H1 (cell line): ENCODE measurements around the gene NSG2. TPM values are rescaled to one million over a fixed set of nuclear protein-coding genes. Genes with fewer than 3 reads are reported as not detected.
A peak's percentile ranks its signal among the peaks of the same experiment; 100 is the strongest.

Source experiments
- CTCF ChIA-PET: fragments of 300-600 bp; sonication (Branson Sonifier 250); formaldehyde crosslinking; loops from one replicate; lab custom pipeline; 2021; ENCODE audit not compliant: partially characterized antibody; lab: Charles Lee
- POLR2A ChIA-PET: fragments of 300-600 bp; sonication (Branson Sonifier 250); formaldehyde crosslinking; loops from one replicate; lab custom pipeline; 2021; ENCODE audit warnings: inconsistent platforms; ENCODE audit not compliant: partially characterized antibody; lab: Charles Lee
- DNase-seq, 2 experiments: peaks; one replicate each; pipeline versions ENCODE4 v3.0.0 to v3.0.0-alpha.2; 2010 to 2022; ENCODE audit warnings: low spot score in 2 of 2, low read depth in 1 of 2, mixed read lengths in 1 of 2
- FAIRE-seq: peaks from 2 replicates; lab custom pipeline; 2011; peaks lifted over from hg19 to GRCh38; lab: Jason Lieb, UNC
- H2AFZ ChIP-seq: 2 replicates; pipeline ENCODE4 v1.8.1; 2012; ENCODE audit warnings: low read length, inconsistent platforms
- H2AK5ac ChIP-seq: 2 replicates; pipeline ENCODE4 v1.6.1; 2013; ENCODE audit warnings: low read depth, low read length
- H2BK120ac ChIP-seq: replicated peaks from 2 replicates; pipeline ENCODE3; 2013; ENCODE audit warnings: low read depth, low read length, inconsistent platforms
- H2BK12ac ChIP-seq: 2 replicates; pipeline ENCODE4 v1.6.1; 2013; ENCODE audit warnings: low read depth, low read length
- H2BK15ac ChIP-seq: 2 replicates; pipeline ENCODE4 v1.6.1; 2013; ENCODE audit warnings: low read length
- H2BK20ac ChIP-seq: 2 replicates; pipeline ENCODE4 v1.6.1; 2013; ENCODE audit warnings: low read length
- H2BK5ac ChIP-seq: 2 replicates; pipeline ENCODE4 v1.6.1; 2013; ENCODE audit warnings: low read depth, low read length
- H3K14ac ChIP-seq: 2 replicates; pipeline ENCODE4 v1.6.1; 2013; ENCODE audit warnings: inconsistent platforms; ENCODE audit not compliant: insufficient read length
- H3K18ac ChIP-seq: 2 replicates; pipeline ENCODE4 v1.6.1; 2013; ENCODE audit warnings: low read length; ENCODE audit errors: extremely low read depth
- H3K23ac ChIP-seq: 2 replicates; pipeline ENCODE4 v1.6.1; 2013; ENCODE audit warnings: inconsistent platforms; ENCODE audit not compliant: insufficient read length
- H3K23me2 ChIP-seq: 2 replicates; pipeline ENCODE4 v1.6.1; 2013; ENCODE audit warnings: low read depth, low read length
- H3K27ac ChIP-seq: 2 replicates; pipeline ENCODE4 v1.6.1; 2011; ENCODE audit warnings: low read depth, low read length, inconsistent platforms
- H3K27me3 ChIP-seq, 4 experiments: replicated peaks in 1 of 4; 1 replicate in 1 of 4; 2 replicates in 3 of 4; pipeline versions ENCODE4 v1.6.1 to v1.8.1; 2011 to 2013; ENCODE audit warnings: low read length in 3 of 4, mild to moderate bottlenecking in 3 of 4, inconsistent platforms in 2 of 4, mixed read lengths in 2 of 4, moderate library complexity in 1 of 4; ENCODE audit not compliant: control insufficient read depth in 3 of 4, insufficient read depth in 3 of 4; ENCODE audit errors: extremely low read depth in 1 of 4
- H3K36me3 ChIP-seq, 4 experiments: 2 replicates each; pipeline versions ENCODE4 v1.6.1 to v1.8.1; 2011 to 2013; ENCODE audit warnings: mild to moderate bottlenecking in 4 of 4, low read length in 3 of 4, moderate library complexity in 2 of 4, control low read depth in 1 of 4, inconsistent platforms in 1 of 4; ENCODE audit not compliant: insufficient read depth in 4 of 4, control insufficient read depth in 2 of 4
- H3K4ac ChIP-seq: replicated peaks from 2 replicates; pipeline ENCODE3; 2013; ENCODE audit warnings: low read length, low read depth, mixed read lengths, inconsistent platforms; ENCODE audit not compliant: insufficient read length
- H3K4me1 ChIP-seq, 4 experiments: replicated peaks in 1 of 4; 1 replicate in 1 of 4; 2 replicates in 3 of 4; pipeline versions ENCODE4 v1.6.1 to v1.8.1; 2011 to 2013; ENCODE audit warnings: low read length in 3 of 4, inconsistent platforms in 2 of 4, mixed read lengths in 1 of 4; ENCODE audit not compliant: insufficient read depth in 4 of 4, control insufficient read depth in 3 of 4
- H3K4me2 ChIP-seq, 2 experiments: 2 replicates each; pipeline versions ENCODE4 v1.6.1 to v1.8.1; 2011 to 2013; ENCODE audit warnings: low read depth in 2 of 2, low read length in 2 of 2, control low read depth in 1 of 2, inconsistent platforms in 1 of 2, mild to moderate bottlenecking in 1 of 2; ENCODE audit not compliant: insufficient read depth in 1 of 2
- H3K4me3 ChIP-seq, 4 experiments: fragments of 200-600, 300-600 bp in 1 of 4; sonication (generic), shearing (Covaris generic), sonication (Bioruptor Twin) in 1 of 4; 2 replicates each; pipeline versions ENCODE4 v1.5.1 to v1.8.1; 2011 to 2016; ENCODE audit warnings: low read length in 4 of 4, low read depth in 3 of 4, control low read depth in 2 of 4, inconsistent platforms in 2 of 4, mild to moderate bottlenecking in 2 of 4, mixed read lengths in 1 of 4, moderate library complexity in 1 of 4; ENCODE audit not compliant: insufficient read depth in 2 of 4; ENCODE audit errors: extremely low read depth in 1 of 4
- H3K56ac ChIP-seq: replicated peaks from 2 replicates; pipeline ENCODE3; 2013; ENCODE audit warnings: low read depth, mild to moderate bottlenecking, mixed read lengths, low read length, inconsistent platforms; ENCODE audit not compliant: insufficient read length
- H3K79me1 ChIP-seq: 2 replicates; pipeline ENCODE4 v1.6.1; 2013; ENCODE audit warnings: low read depth, low read length, control low read depth
- H3K79me2 ChIP-seq, 2 experiments: 2 replicates each; pipeline versions ENCODE4 v1.6.1 to v1.8.1; 2012 to 2013; ENCODE audit warnings: low read length in 2 of 2, mild to moderate bottlenecking in 2 of 2, inconsistent platforms in 1 of 2; ENCODE audit not compliant: insufficient read depth in 2 of 2, control insufficient read depth in 1 of 2
- H3K9ac ChIP-seq, 4 experiments: replicated peaks in 1 of 4; 1 replicate in 1 of 4; 2 replicates in 3 of 4; pipeline versions ENCODE4 v1.6.1 to v1.8.1; 2011 to 2013; ENCODE audit warnings: low read depth in 3 of 4, low read length in 3 of 4, control low read depth in 2 of 4, mild to moderate bottlenecking in 2 of 4, moderate library complexity in 2 of 4, inconsistent platforms in 1 of 4; ENCODE audit errors: extremely low read depth in 1 of 4
- H3K9me3 ChIP-seq, 2 experiments: 2 replicates each; pipeline versions ENCODE4 v1.6.1 to v1.8.1; 2012 to 2013; ENCODE audit warnings: mild to moderate bottlenecking in 2 of 2, moderate library complexity in 2 of 2, control low read depth in 1 of 2, inconsistent platforms in 1 of 2, low read depth in 1 of 2, low read length in 1 of 2, mixed read lengths in 1 of 2; ENCODE audit not compliant: insufficient read depth in 2 of 2
- H4K20me1 ChIP-seq, 2 experiments: replicated peaks in 1 of 2; 2 replicates each; pipeline versions ENCODE3 to v1.8.1; 2011 to 2013; ENCODE audit warnings: inconsistent platforms in 2 of 2, low read length in 2 of 2, mild to moderate bottlenecking in 1 of 2; ENCODE audit not compliant: insufficient read depth in 2 of 2, control insufficient read depth in 1 of 2
- H4K5ac ChIP-seq: 2 replicates; pipeline ENCODE4 v1.6.1; 2013; ENCODE audit warnings: low read length, low read depth, mixed read lengths, inconsistent platforms; ENCODE audit not compliant: insufficient read length
- H4K8ac ChIP-seq: 2 replicates; pipeline ENCODE4 v1.8.0; 2013; ENCODE audit warnings: mild to moderate bottlenecking, moderate library complexity, low read length, inconsistent platforms; ENCODE audit not compliant: insufficient read depth; ENCODE audit errors: extremely low read depth
- H4K91ac ChIP-seq: replicated peaks from 2 replicates; pipeline ENCODE3; 2013; ENCODE audit warnings: low read length, mixed read lengths, inconsistent platforms; ENCODE audit not compliant: insufficient read length
- BCL11A ChIP-seq, 2 experiments: IDR thresholded peaks; one replicate each; pipeline ENCODE4 v1.6.1; 2011; ENCODE audit warnings: low read depth in 2 of 2, low read length in 2 of 2, mild to moderate bottlenecking in 2 of 2
- CBX5 ChIP-seq: fragments of 300-800, 300-1000 bp; sonication (generic); IDR thresholded peaks from 2 replicates; pipeline ENCODE4 v1.7.1; 2016; ENCODE audit warnings: antibody characterized with exemption, low read length, low read depth
- GABPA ChIP-seq: IDR thresholded peaks from 2 replicates; pipeline ENCODE4 v1.6.1; 2011; ENCODE audit warnings: mild to moderate bottlenecking, low read length, moderate library complexity, borderline replicate concordance; ENCODE audit not compliant: insufficient read depth
- HDAC2 ChIP-seq, 2 experiments: fragments of 300-600 bp in 1 of 2; sonication (generic) in 1 of 2; IDR thresholded peaks; 2 replicates each; pipeline ENCODE4 v1.6.1; 2011 to 2012; ENCODE audit warnings: low read depth in 2 of 2, low read length in 2 of 2, mild to moderate bottlenecking in 2 of 2, moderate library complexity in 2 of 2, borderline replicate concordance in 1 of 2, inconsistent platforms in 1 of 2
- NANOG ChIP-seq: IDR thresholded peaks from 2 replicates; pipeline ENCODE4 v1.6.1; 2011; ENCODE audit warnings: low read length, low read depth, mild to moderate bottlenecking, inconsistent platforms; ENCODE audit not compliant: insufficient read depth, poor library complexity, severe bottlenecking
- RFX5 ChIP-seq: IDR thresholded peaks from 2 replicates; pipeline ENCODE4 v1.6.1; 2011; ENCODE audit warnings: low read depth, low read length, improper control_type of control experiment, borderline replicate concordance
- RNF2 ChIP-seq: fragments of 200-900, 300-1000 bp; sonication (generic); IDR thresholded peaks from 2 replicates; pipeline ENCODE4 v1.7.1; 2016; ENCODE audit warnings: borderline replicate concordance, low read depth, mild to moderate bottlenecking, antibody characterized with exemption, low read length; ENCODE audit not compliant: poor library complexity, severe bottlenecking; ENCODE audit errors: missing control alignments
- SP1 ChIP-seq: IDR thresholded peaks from 2 replicates; pipeline ENCODE4 v1.6.1; 2011; ENCODE audit warnings: low read depth, low read length
- SP4 ChIP-seq: IDR thresholded peaks from 2 replicates; pipeline ENCODE4 v1.6.1; 2012; ENCODE audit warnings: low read length, inconsistent platforms
- SRF ChIP-seq: IDR thresholded peaks from 2 replicates; pipeline ENCODE4 v1.6.1; 2011; ENCODE audit warnings: mild to moderate bottlenecking, low read depth, low read length, moderate library complexity
- TAF1 ChIP-seq: IDR thresholded peaks from 2 replicates; pipeline ENCODE4 v1.6.1; 2011; ENCODE audit warnings: mild to moderate bottlenecking, low read depth, low read length
- TAF7 ChIP-seq: optimal IDR thresholded peaks from 2 replicates; pipeline ENCODE3; 2011; ENCODE audit warnings: low read depth, mild to moderate bottlenecking, inconsistent platforms, low read length, moderate library complexity, borderline replicate concordance
- WGBS, 2 experiments: shearing (Covaris generic) in 1 of 2; methylation state at CpG; one replicate each; pipeline versions ENCODE4 v1.1.6 to v1.1.7; 2013 to 2015; ENCODE audit warnings: low lambda C conversion rate in 2 of 2, mixed read lengths in 2 of 2, inconsistent platforms in 1 of 2, low coverage in 1 of 2, missing lambda C conversion rate in 1 of 2; ENCODE audit not compliant: insufficient replicate concordance in 2 of 2, insufficient coverage in 1 of 2, insufficient read length in 1 of 2; ENCODE audit errors: extremely low coverage in 1 of 2, missing lambda C conversion rate in 1 of 2; 5-methylcytosine and 5-hydroxymethylcytosine counted together
- polyA plus RNA-seq, 7 experiments: library from polyadenylated mRNA; depleted of rRNA in 3 of 7; stranded (reverse) in 5 of 7; unstranded in 2 of 7; fragments of >200 nt in 5 of 7; fragments of 200-250 nt in 2 of 7; gene quantifications; 1 replicate in 5 of 7; 2 replicates in 1 of 7; 4 replicates in 1 of 7; pipeline versions ENCODE4 v1.2.1 to v1.2.3, GENCODE V29; 2011 to 2013; ENCODE audit warnings: missing spikeins in 2 of 7, mixed read lengths in 2 of 7
- total RNA-seq: library from RNA; stranded (reverse); fragmentation: NEBNext Ultra II Directional; extraction: Animal tissue kit (Norgen Biotek cat#: 25700); gene quantifications from 2 replicates; pipeline ENCODE4 v1.2.1, GENCODE V29; 2021
- TF ChIP-seq, protein P1 (sequence below): IDR thresholded peaks from 2 replicates; pipeline ENCODE4 v1.6.1; 2012; ENCODE audit warnings: inconsistent platforms

NSG2 gene
- total and polyA plus RNA-seq, 2 of the 8 experiments (the other 6 are each of a cell fraction or from before 2014, with no cell fraction given), result 0.56 to 0.78 TPM

DNA sequence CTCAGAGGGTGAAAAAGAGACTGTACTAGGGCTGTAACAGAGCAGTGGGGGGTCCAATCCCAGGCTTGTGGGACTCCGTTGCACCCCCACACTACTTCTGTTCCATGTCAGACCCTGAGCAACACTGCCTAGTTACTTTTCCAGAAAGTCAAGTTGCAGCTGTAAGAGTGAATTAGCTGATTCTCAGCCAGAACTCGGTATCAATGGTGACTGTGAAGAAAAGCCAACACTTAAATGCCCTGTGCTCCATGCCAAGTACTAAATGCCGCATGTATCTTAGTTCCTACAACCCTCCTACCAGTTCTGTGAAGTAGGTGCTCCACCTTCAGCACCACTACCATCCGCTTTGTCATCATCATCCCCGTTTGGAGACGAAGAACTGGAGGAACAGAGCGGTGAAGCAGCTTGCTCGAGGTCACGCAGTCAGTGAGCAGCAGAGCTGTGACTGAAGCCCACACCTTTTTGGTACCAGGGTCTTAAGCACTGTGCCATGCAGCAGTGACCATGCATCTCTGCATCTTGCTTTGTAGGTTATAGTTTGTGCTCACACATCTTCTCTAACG lies 64.3 kb downstream of the NSG2 start:
- H2BK5ac ChIP-seq, result no peak overlapping the region
- no peaks in the 10 kb centered on the region for H3K9me3 ChIP-seq
- H2BK20ac ChIP-seq, result no peak overlapping the region
- no peak overlapping the region for H3K27ac ChIP-seq
- no peak overlapping the region for H2AFZ ChIP-seq
- H2BK120ac ChIP-seq, result no peak overlapping the region
- no peak overlapping the region for H3K4me2 ChIP-seq
- 0 out of 2 replicates have a peak overlapping the region, but pooled peaks have one; percentile 0 for H2BK12ac ChIP-seq
- POLR2A ChIA-PET, result no interaction called here
- no peak overlapping the region for H3K18ac ChIP-seq
- H4K5ac ChIP-seq, result no peak overlapping the region
- H3K4me1 ChIP-seq, result peaks cover 0 to 10% (median 4%) of the 10 kb centered on the region in 4 experiments; a peak in 5 of 7 replicates
- FAIRE-seq, result no peak
- no peak overlapping the region for H3K9ac ChIP-seq
- WGBS, 2 experiments, result 97% methylated on average over 10 of the region's 10 CpGs; no CpG with 5 or more reads in 1 of the 2 experiments
- H2AK5ac ChIP-seq, result no peak overlapping the region
- H4K91ac ChIP-seq, result no peak overlapping the region
- H4K8ac ChIP-seq, result no peak overlapping the region
- DNase-seq, result no peak
- no peak overlapping the region for H3K4me3 ChIP-seq
- no peaks in the 10 kb centered on the region for H3K79me1 ChIP-seq
- no peaks in the 10 kb centered on the region for H3K36me3 ChIP-seq
- CTCF ChIA-PET, result interaction anchor here (1.2 to 2.1 kb wide), 5 partner anchors 9 to 202 kb away, joined by 3 to 5 read pairs (median 5); no protein-coding TSS in a partner anchor
- H3K79me2 ChIP-seq, result no peaks in the 10 kb centered on the region
- H3K14ac ChIP-seq, result no peak overlapping the region
- H3K56ac ChIP-seq, result no peak overlapping the region
- H2BK15ac ChIP-seq, result no peak overlapping the region
- no peaks in the 10 kb centered on the region for H4K20me1 ChIP-seq
- no peak overlapping the region for H3K23ac ChIP-seq
- peaks cover 2% of the 10 kb centered on the region; the same call in 1 of the 2 replicates for H3K23me2 ChIP-seq
- H3K27me3 ChIP-seq, result no peaks in the 10 kb centered on the region
- no peak overlapping the region for H3K4ac ChIP-seq
- TF ChIP-seq CBX5 (no peak), GABPA (no peak), NANOG (no peak), HDAC2 (IDR thresholded peaks at IDR 0.05; ENCODE audit: borderline replicate concordance in 1 of 2, low read depth in 2 of 2, low read length in 2 of 2) (no peak), SP1 (no peak), SP4 (no peak), RNF2 (no peak), TAF1 (no peak), BCL11A (IDR thresholded peaks at IDR 0.05; ENCODE audit: low read depth in 2 of 2, low read length in 2 of 2) (no peak), SRF (no peak), RFX5 (no peak), TAF7 (no peak)
- TF ChIP-seq, protein P1, sequence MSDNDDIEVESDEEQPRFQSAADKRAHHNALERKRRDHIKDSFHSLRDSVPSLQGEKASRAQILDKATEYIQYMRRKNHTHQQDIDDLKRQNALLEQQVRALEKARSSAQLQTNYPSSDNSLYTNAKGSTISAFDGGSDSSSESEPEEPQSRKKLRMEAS, result no peak
